ENCODE results near the gene COL8A1.

Gene COL8A1

GRCh38 chr3:99760629-99761028 lies 122.2 kb downstream of the COL8A1 start:
- TF ChIP-seq ZNF274 (IDR thresholded peaks at IDR 0.05; ENCODE audit: low read depth, low read length) = no peak

DNA sequence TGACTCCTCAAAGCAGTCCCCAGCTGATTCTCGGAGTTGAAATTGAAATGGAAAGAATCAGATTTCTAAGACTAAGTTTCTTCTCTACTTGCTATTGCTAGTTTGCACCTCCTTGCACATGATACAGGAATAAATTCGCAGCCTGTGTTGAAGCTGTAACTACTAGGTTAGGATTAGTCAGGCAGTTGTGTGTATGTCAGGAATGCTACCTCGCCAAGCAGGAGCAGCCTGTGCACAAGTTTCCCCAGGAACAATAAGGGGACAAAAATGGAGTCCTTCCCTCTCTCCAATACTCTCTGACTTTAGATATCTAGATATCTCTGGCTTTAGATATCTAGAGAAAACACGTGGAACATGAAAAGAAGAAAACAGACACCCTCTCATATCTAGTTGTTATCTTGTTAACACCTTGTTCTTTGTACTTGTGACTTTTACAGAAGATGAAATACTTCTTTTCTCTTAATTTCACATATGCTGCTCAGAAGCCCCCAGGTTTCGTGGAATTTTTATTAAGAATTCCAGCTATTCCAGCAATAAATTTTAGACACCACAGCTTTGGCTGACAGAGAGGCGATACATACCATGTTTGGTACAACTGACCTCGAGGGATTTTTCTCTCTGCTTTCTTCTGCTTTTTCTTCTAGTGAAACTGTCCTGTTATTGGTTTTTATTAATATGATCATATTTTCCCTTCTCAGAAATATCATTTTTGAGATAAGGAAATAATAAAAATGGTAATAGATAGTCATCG lies 123.2 kb downstream of the COL8A1 start:
- H3K4me3 ChIP-seq (ENCODE audit: low read length) = no peak overlapping the region
- TF ChIP-seq ZNF274 (IDR thresholded peaks at IDR 0.05; ENCODE audit: low read depth, low read length) = no peak

More at GRCh38 chr3:99760629-99761028, 122.2 kb downstream of the COL8A1 start:
- H3K4me3 ChIP-seq (ENCODE audit: low read length) = no peak overlapping the region

- TF ChIP-seq ZNF274 (IDR thresholded peaks at IDR 0.05; ENCODE audit: low read depth, low read length) = no peak
- no peak overlapping the region for H3K4me3 ChIP-seq (ENCODE audit: low read length)
Observed at GRCh38 chr3:99762901-99763300, 124.5 kb downstream of the COL8A1 start.

DNA sequence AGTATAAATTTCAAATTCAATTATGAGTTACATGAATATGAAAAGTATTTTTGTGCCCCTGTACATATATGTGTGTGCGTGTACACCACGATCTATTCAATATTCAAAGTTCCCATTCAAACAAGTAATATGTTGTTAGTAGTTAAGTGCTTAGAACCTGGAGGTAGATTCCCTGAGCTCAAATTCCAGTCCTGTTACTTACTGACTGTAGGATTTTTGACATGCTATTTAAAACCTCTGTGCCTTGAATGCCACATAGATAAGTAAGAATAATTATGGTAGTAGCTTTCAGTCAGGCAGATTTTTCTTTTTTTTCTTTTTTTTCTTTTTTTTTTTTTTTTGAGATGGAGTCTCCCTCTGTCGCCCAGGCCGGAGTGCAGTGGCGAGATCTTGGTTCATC lies 126.0 kb downstream of the COL8A1 start:
- H3K4me3 ChIP-seq (ENCODE audit: low read length) = no peak overlapping the region
- no peak for TF ChIP-seq ZNF274 (IDR thresholded peaks at IDR 0.05; ENCODE audit: low read depth, low read length)

DNA sequence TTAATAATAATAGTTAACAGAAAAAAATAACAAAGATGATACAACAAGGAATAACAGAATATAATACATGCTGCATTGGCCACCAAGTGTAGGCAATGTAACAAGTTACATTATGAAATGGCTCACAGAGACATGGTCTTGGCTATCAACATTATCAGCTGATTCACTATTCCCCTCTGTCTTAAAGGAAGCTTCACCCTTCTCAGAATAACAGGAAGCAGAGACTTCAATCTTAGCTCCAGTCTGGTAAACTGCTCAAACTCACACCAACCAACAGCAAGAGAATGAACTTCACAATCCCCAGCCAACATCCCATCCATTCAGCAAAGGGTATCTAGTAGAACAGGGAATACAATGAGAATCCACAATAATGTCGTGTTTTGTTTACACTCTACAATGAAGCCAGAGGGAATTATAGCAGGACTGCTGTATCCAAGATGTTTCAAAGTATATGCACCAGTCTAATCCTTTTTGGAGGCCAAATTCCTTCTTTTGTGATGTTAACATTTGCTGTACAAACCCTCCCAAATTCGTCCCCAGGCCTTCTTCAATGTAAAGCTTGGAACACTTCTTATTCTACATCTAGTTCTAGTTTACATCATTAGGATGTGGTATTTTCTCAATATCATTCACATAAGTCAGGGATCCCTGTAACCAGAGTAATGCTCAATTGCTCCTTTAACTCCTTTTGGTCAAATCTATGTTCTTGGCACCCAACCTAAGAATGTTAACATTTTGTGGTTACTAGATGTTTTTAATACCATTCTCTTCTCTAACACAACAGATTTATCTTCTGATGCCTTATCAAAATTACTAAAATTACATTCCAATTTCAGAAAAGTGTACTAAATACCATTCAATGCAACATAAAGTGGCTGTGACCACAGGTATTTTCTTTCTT lies 126.9 kb downstream of the COL8A1 start:
- H3K4me3 ChIP-seq (ENCODE audit: low read length) = no peak overlapping the region
- TF ChIP-seq ZNF274 (IDR thresholded peaks at IDR 0.05; ENCODE audit: low read depth, low read length) = no peak

DNA sequence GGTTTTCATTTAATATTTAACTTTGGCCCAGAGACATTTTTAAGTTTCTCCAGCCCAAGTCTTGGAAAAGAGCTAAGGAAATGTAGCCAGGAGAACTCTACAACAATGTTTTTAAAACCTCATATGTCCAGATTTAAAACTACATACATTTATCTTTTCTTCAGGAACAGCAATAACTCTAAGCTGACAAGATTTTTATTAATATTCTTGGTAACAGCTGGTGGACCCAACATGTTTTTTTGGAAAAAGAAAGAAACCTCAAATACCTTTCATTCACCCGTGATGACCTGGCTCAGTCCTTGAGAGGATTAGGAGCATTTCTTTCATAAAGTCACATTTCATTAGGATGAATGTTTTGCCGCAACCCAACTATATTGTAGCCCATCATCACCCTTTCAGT lies 128.9 kb downstream of the COL8A1 start:
- H3K4me3 ChIP-seq (ENCODE audit: low read length) = no peak overlapping the region
- TF ChIP-seq ZNF274 (IDR thresholded peaks at IDR 0.05; ENCODE audit: low read depth, low read length) = no peak

DNA sequence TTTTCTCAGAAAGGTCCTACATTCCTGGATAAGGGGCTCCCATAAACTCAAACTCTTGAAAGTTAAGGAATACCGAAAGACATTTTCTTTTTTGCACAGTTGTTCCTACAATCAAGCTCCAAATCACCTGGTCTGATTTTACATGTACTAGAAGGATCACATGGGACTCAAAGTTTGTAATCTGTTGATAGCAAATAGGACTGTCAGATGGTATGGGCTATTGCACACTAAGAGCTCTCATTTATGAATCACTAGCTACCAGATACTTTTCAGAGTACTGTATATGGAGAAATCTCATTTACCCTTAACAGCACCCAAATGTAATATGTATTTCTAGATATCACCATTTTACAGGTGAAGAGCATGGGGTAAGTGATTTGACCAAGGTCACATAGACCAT lies 129.7 kb downstream of the COL8A1 start:
- TF ChIP-seq ZNF274 (IDR thresholded peaks at IDR 0.05; ENCODE audit: low read depth, low read length) = no peak
- no peak overlapping the region for H3K4me3 ChIP-seq (ENCODE audit: low read length)

GRCh38 chr3:99768808-99769501 lies 130.6 kb downstream of the COL8A1 start:
- no peak for TF ChIP-seq ZNF274 (IDR thresholded peaks at IDR 0.05; ENCODE audit: low read depth, low read length)

DNA sequence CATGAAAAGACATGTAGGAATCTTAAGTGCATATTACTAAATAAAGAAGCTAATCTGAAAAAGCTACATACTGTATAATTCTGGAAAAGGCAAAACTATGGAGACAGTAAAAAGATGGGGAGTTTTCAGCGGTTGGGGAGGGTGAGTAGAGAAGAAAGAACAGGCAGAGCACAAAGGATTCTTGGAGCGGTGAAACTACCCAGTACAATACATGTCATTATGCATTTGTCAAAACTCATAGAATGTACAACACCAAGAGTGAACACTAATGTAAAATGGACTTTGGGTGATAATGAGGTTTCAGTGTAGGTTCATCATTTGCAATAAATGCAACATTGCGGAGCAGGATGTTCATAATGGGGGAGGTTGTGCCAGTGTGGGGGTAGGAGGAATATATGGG lies 133.8 kb downstream of the COL8A1 start:
- TF ChIP-seq ZNF274 (IDR thresholded peaks at IDR 0.05; ENCODE audit: low read depth, low read length) = no peak
- H3K4me3 ChIP-seq (ENCODE audit: low read length) = no peak overlapping the region

More at GRCh38 chr3:99768808-99769501, 130.6 kb downstream of the COL8A1 start:
- no peak overlapping the region for H3K4me3 ChIP-seq (ENCODE audit: low read length)

GRCh38 chr3:99772671-99773070 lies 134.3 kb downstream of the COL8A1 start:
- no peak overlapping the region for H3K4me3 ChIP-seq (ENCODE audit: low read length)
- no peak for TF ChIP-seq ZNF274 (IDR thresholded peaks at IDR 0.05; ENCODE audit: low read depth, low read length)

DNA sequence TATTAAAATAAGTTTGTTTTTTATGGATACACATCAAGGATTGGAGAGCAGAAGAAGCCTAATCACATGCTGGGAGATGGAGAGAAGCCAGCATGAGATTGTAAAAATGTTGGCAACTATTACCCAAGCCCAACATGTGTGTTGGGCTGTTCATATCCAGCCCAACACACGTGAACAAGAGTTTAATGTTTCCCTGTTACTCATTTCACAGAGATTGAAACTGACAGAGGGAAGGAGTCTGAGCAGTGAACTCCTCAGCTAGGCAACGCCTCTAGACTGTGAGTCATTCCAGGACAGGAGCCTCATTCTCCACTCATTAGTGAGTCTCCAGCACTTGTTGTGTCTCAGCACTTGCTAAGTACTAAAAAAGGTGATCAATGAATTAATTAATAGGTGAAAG lies 136.1 kb downstream of the COL8A1 start:
- no peak for TF ChIP-seq ZNF274 (IDR thresholded peaks at IDR 0.05; ENCODE audit: low read depth, low read length)
- H3K4me3 ChIP-seq (ENCODE audit: low read length) = no peak overlapping the region

- H3K4me3 ChIP-seq (ENCODE audit: low read length) = no peak overlapping the region
- TF ChIP-seq ZNF274 (IDR thresholded peaks at IDR 0.05; ENCODE audit: low read depth, low read length) = no peak
Observed at GRCh38 chr3:99776516-99777209, 138.3 kb downstream of the COL8A1 start.

- no peak overlapping the region for H3K4me3 ChIP-seq (ENCODE audit: low read length)
- no peak for TF ChIP-seq ZNF274 (IDR thresholded peaks at IDR 0.05; ENCODE audit: low read depth, low read length)
Observed at GRCh38 chr3:99777210-99777549, 138.8 kb downstream of the COL8A1 start.

- TF ChIP-seq ZNF274 (IDR thresholded peaks at IDR 0.05; ENCODE audit: low read depth, low read length) = no peak
- no peak overlapping the region for H3K4me3 ChIP-seq (ENCODE audit: low read length)
Observed at GRCh38 chr3:99777708-99778107, 139.3 kb downstream of the COL8A1 start.

Data from GM08714 (cell line).